Activated naive CD4-positive, alpha-beta T cell treated with anti-CD3 and anti-CD28 coated beads for 36 hours (primary cell): ENCODE results near the gene CARS2. TPM values are rescaled to one million over a fixed set of nuclear protein-coding genes. Genes with fewer than 3 reads are reported as not detected.

Source experiments
- CTCF ChIA-PET: fragments of 350-600 bp; sonication (Branson Sonifier 250); formaldehyde crosslinking; loops from one replicate; lab custom pipeline; 2021; ENCODE audit warnings: antibody characterized with exemption; lab: Charles Lee
- DNase-seq: peaks from one replicate; pipeline ENCODE4 v3.0.0-alpha.2; 2020
- H3K27ac Mint-ChIP-seq: one replicate; pipeline ENCODE4 v1.8.0; 2021; ENCODE audit warnings: mild to moderate bottlenecking, mixed read lengths
- H3K27me3 Mint-ChIP-seq: one replicate; pipeline ENCODE4 v1.8.0; 2021; ENCODE audit warnings: low read depth, mixed read lengths
- H3K36me3 Mint-ChIP-seq: one replicate; pipeline ENCODE4 v1.8.0; 2021; ENCODE audit warnings: low read depth, mixed read lengths
- H3K4me1 Mint-ChIP-seq: one replicate; pipeline ENCODE4 v1.8.0; 2021; ENCODE audit warnings: low read depth, mixed read lengths
- H3K4me3 Mint-ChIP-seq: one replicate; pipeline ENCODE4 v1.8.0; 2021; ENCODE audit warnings: mild to moderate bottlenecking, moderate library complexity, mixed read lengths
- H3K9me3 Mint-ChIP-seq: one replicate; pipeline ENCODE4 v1.8.0; 2021; ENCODE audit warnings: mixed read lengths
- intact Hi-C: fragments of 100-400 bp; cut with micrococcal nuclease; formaldehyde crosslinking; loops from one replicate; pipeline ENCODE4 v1.15.1; 2023
- total RNA-seq, 2 experiments: library from RNA; stranded (reverse); gene quantifications; one replicate each; pipeline ENCODE4 v1.2.3, GENCODE V29; 2021

CARS2 gene
- total RNA-seq, 2 experiments from 2014 or later, result 42.4 to 44.2 TPM

DNA sequence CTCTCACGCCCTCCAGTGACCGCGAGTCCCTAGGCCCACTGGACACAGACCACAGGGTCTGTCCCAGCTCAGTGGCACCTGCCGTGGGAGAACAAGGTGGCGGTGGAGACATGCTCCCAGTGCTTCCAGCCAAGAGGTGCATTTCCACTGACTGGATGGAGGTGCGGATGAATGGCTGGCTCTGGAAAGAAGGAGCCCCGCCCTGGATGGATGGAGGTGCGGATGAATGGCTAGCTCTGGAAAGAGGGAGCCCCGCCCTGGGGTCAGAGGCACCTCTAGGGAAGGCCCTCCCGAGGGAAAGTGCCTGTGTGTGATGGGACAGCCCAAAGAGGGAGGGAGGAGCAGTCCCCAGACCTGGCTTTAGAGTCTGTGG is 58.6 kb downstream of the CARS2 start:
- DNase-seq, result no peak
- intact Hi-C loops, result no loop called here
- no peak overlapping the region for H3K27ac Mint-ChIP-seq
- no peaks in the 10 kb centered on the region for H3K4me1 Mint-ChIP-seq
- H3K36me3 Mint-ChIP-seq, result peaks cover 8% of the 10 kb centered on the region
- H3K4me3 Mint-ChIP-seq, result no peak overlapping the region
- CTCF ChIA-PET, result no interaction called here
- no peaks in the 10 kb centered on the region for H3K27me3 Mint-ChIP-seq
- no peaks in the 10 kb centered on the region for H3K9me3 Mint-ChIP-seq

GRCh38 chr13:110646442-110647364 is 59.2 kb downstream of the CARS2 start:
- no peak overlapping the region for H3K27ac Mint-ChIP-seq
- no peaks in the 10 kb centered on the region for H3K9me3 Mint-ChIP-seq
- H3K4me3 Mint-ChIP-seq, result no peak overlapping the region
- no peaks in the 10 kb centered on the region for H3K4me1 Mint-ChIP-seq
- intact Hi-C loops, result no loop called here
- H3K27me3 Mint-ChIP-seq, result no peaks in the 10 kb centered on the region
- no peak for DNase-seq
- CTCF ChIA-PET, result interaction anchor here (1.6 kb wide), 1 partner anchor 172 kb away, joined by 6 read pairs; no protein-coding TSS in a partner anchor
- peaks cover 8% of the 10 kb centered on the region for H3K36me3 Mint-ChIP-seq

- intact Hi-C loops, result loop anchor here (1.0 kb wide), 1 partner anchor 174 kb away; no protein-coding TSS in a partner anchor
- Mint-ChIP-seq H3K4me1 (no peaks in the 10 kb centered on the region), H3K27ac (no peak overlapping the region), H3K36me3 (peaks cover 9% of the 10 kb centered on the region), H3K9me3 (no peaks in the 10 kb centered on the region), H3K4me3 (no peak overlapping the region), H3K27me3 (no peaks in the 10 kb centered on the region)
- no peak for DNase-seq
- CTCF ChIA-PET, result interaction anchor here (1.0 to 1.8 kb wide), 5 partner anchors 19 to 173 kb away, joined by 3 to 6 read pairs (median 4); no protein-coding TSS in a partner anchor
These were observed 60.2 kb downstream of the CARS2 start for GRCh38 chr13:110645750-110646149.

GRCh38 chr13:110644892-110645521 is 60.9 kb downstream of the CARS2 start:
- no peaks in the 10 kb centered on the region for H3K27me3 Mint-ChIP-seq
- intact Hi-C loops, result loop anchor here (1.0 kb wide), 1 partner anchor 174 kb away; no protein-coding TSS in a partner anchor
- H3K4me1 Mint-ChIP-seq, result no peaks in the 10 kb centered on the region
- peak; percentile 63 for DNase-seq
- H3K4me3 Mint-ChIP-seq, result no peak overlapping the region
- H3K36me3 Mint-ChIP-seq, result peaks cover 12% of the 10 kb centered on the region
- CTCF ChIA-PET, result interaction anchor here (0.6 to 1.8 kb wide), 7 partner anchors 18 to 239 kb away, joined by 3 to 6 read pairs (median 3); no protein-coding TSS in a partner anchor
- H3K27ac Mint-ChIP-seq, result no peak overlapping the region
- H3K9me3 Mint-ChIP-seq, result no peaks in the 10 kb centered on the region

DNA sequence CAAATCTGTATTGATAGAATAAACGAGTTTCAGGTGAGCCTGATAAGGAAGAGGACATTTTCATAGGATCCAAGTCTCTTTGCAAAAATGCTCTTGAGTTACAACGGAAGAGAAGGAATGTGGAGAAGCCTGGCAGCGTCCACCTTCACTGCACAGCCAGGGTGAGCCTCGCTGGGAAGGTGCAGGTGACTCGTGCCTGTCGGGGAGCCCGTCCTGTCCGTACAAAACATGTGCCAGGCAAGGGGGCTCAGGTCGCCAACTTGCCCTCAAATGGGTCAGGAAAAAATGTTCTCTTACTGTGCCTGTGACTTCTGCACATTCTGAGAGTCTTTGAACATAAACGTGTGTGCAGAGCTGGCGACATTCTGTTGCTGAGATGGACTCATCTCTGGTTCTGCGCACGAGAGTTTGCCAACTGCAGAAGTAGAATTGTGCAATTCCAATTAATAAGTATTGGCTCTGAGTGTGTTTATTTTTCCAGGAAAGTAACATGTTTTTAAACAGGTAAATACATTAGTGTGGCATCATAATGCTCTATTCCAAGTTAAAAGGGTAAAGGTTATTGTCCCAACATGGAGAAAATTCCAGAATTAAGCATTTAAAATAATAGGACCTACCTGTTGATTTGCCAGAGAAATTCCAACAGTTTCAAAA is 62.0 kb downstream of the CARS2 start:
- H3K4me3 Mint-ChIP-seq, result no peak overlapping the region
- H3K27ac Mint-ChIP-seq, result no peak overlapping the region
- intact Hi-C loops, result no loop called here
- H3K4me1 Mint-ChIP-seq, result no peaks in the 10 kb centered on the region
- H3K27me3 Mint-ChIP-seq, result no peaks in the 10 kb centered on the region
- CTCF ChIA-PET, result interaction anchor here (0.6 kb wide), 1 partner anchor 42 kb away, joined by 3 read pairs; no protein-coding TSS in a partner anchor
- H3K36me3 Mint-ChIP-seq, result peaks cover 13% of the 10 kb centered on the region
- H3K9me3 Mint-ChIP-seq, result no peaks in the 10 kb centered on the region
- no peak for DNase-seq

DNA sequence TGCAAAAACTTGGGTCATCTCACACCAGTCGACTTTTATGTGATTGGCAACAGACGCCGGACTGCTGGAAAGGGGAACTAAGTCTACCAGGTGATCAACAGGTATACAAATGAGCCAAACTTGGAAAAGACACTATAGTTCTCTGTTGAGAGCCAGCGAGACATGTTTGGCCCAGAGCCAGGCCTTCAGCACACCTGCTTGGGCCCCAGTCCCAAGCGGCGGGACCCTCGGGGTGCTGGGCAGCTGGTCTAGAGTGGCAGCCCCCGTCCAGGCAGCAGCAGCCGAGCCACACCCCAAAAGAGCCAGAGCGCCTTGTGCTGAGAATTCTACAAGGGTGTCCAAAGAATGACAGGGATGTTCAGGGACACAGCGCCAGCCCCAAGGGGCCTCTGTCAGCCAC is 62.6 kb downstream of the CARS2 start:
- intact Hi-C loops, result no loop called here
- Mint-ChIP-seq H3K36me3 (peaks cover 15% of the 10 kb centered on the region), H3K9me3 (no peaks in the 10 kb centered on the region), H3K27me3 (no peaks in the 10 kb centered on the region), H3K27ac (no peak overlapping the region), H3K4me3 (no peak overlapping the region), H3K4me1 (no peaks in the 10 kb centered on the region)
- CTCF ChIA-PET, result no interaction called here
- DNase-seq, result no peak

GRCh38 chr13:110642291-110642981 is 63.5 kb downstream of the CARS2 start:
- no peak for DNase-seq
- intact Hi-C loops, result no loop called here
- Mint-ChIP-seq H3K4me1 (no peaks in the 10 kb centered on the region), H3K27me3 (no peaks in the 10 kb centered on the region), H3K9me3 (no peaks in the 10 kb centered on the region), H3K4me3 (no peak overlapping the region), H3K27ac (no peak overlapping the region), H3K36me3 (peaks cover 15% of the 10 kb centered on the region)
- CTCF ChIA-PET, result no interaction called here

- H3K27me3 Mint-ChIP-seq, result no peaks in the 10 kb centered on the region
- intact Hi-C loops, result no loop called here
- no peak overlapping the region for H3K27ac Mint-ChIP-seq
- H3K4me3 Mint-ChIP-seq, result no peak overlapping the region
- CTCF ChIA-PET, result no interaction called here
- peaks cover 17% of the 10 kb centered on the region for H3K36me3 Mint-ChIP-seq
- no peak for DNase-seq
- H3K9me3 Mint-ChIP-seq, result no peaks in the 10 kb centered on the region
- no peaks in the 10 kb centered on the region for H3K4me1 Mint-ChIP-seq
These were observed 64.6 kb downstream of the CARS2 start for GRCh38 chr13:110641055-110642015.

DNA sequence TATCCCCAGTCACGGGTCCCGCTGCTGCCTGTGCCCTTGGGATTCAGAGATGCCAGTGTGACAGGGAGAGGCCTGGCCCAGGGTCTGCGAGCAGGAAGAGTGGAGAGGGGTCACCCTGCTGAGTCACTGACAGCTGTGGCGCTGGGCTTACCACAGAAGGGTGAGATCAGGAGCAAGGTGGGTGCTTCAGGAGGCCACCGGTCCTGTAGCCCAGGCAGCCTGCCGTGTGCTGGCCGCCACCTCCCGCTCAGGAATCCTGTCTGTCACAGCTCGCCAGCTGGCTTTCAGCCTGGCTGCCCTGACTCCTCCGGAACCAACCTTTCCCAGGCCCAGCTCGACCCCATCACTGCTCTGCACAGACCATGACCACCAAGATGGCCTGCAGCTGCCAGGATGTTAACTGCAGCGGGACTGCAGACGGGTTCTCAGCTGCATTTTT is 65.3 kb downstream of the CARS2 start:
- Mint-ChIP-seq H3K4me1 (no peaks in the 10 kb centered on the region), H3K4me3 (no peak overlapping the region), H3K27ac (no peak overlapping the region), H3K9me3 (no peaks in the 10 kb centered on the region), H3K36me3 (peaks cover 16% of the 10 kb centered on the region), H3K27me3 (no peaks in the 10 kb centered on the region)
- DNase-seq, result no peak
- intact Hi-C loops, result no loop called here
- CTCF ChIA-PET, result no interaction called here

- CTCF ChIA-PET, result no interaction called here
- Mint-ChIP-seq H3K27me3 (no peaks in the 10 kb centered on the region), H3K4me3 (no peak overlapping the region), H3K27ac (peak overlapping the region; percentile 58), H3K4me1 (no peaks in the 10 kb centered on the region), H3K9me3 (no peaks in the 10 kb centered on the region), H3K36me3 (peaks cover 18% of the 10 kb centered on the region)
- no peak for DNase-seq
- intact Hi-C loops, result no loop called here
These were observed 66.0 kb downstream of the CARS2 start for GRCh38 chr13:110639935-110640334.
